GM21526 (cell line): ENCODE data around the gene PCYT1B.
"Not testable (repeated sequence)": the region's sequence is repeated elsewhere in the genome, so short reads cannot be mapped to it uniquely, and the experiment has no call there.

Source experiments
- ATAC-seq: cut with Tn5 transposase; IDR thresholded peaks from one replicate; pipeline ENCODE4 v1.9.1; 2021; ENCODE audit warnings: moderate library complexity; ENCODE audit not compliant: unreplicated experiment, low FRiP score

Gene PCYT1B

GRCh38 chrX:24647257-24648058 lies at the start of gene PCYT1B:
TSS of gene PCYT1B (minus strand) at chrX:24647347. CDS start at chrX:24647105, 242 bp downstream.
- peak; percentile 84 for ATAC-seq

- no peak for ATAC-seq
These were observed 49.1 kb upstream of the PCYT1B start for GRCh38 chrX:24696294-24696693.

GRCh38 chrX:24694825-24695224 lies 47.7 kb upstream of the PCYT1B start:
- no peak for ATAC-seq

DNA sequence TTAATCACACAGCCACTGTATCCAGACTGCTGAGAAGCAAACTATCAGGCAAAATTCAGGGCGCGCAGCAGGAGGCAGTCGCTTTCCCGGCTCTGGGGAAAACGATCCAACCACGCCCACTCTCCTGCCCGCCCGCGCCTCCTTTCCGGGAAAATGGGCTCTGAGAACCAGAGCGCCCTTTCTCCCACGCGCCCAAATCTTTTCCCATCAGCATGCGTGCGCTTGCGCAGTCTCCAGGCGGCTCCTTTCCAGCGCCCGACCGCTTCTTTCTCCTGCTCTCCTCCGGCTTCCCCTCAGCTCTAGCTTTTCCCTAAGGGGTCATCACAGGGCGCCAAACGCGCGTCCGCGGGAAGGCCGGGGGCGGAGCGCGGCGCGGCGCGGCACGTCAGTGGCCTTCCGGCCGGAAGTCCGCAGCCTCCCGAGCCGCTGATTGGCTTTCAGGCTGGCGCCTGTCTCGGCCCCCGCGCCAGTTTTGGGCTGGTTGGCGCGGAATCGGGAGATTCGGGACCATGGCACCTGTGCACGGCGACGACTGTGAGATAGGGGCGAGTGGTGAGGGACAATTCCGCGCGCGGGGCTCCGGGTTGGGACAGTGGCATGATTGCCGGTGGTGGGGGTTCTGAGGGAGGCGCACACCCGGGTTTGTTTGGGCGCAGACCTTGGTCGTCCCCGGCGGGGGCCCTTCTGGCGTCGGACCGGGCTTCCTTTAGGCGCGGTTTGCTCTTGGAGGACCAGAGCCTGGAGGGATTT lies 46.5 kb upstream of the PCYT1B start, which contains the start of gene POLA1:
TSS of gene POLA1 (plus strand) at position 466 of the 750 bp plus-strand sequence. CDS start at position 510, 44 bp downstream.
- ATAC-seq, result peak; percentile 90

DNA sequence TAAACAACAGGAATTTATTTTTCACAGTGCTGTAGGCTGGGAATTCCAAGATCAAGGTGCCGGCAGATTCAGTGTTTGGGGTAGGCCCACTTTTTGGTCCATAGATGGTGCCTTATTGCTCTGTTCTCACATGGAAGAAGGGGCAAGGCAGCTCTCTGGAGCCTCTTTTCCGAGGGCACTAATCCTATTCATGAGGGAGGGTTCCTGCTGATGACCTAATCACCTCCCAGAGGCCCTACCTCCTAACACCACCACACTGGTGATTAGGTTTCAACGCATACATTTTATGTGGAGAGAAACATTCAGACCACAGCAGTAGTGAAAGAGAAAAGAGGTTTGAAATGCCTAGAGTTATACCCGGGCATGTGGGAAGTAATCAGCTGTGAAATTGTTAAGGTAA lies 45.2 kb upstream of the PCYT1B start:
- no peak for ATAC-seq

- ATAC-seq, result no peak
These were observed 36.9 kb upstream of the PCYT1B start for GRCh38 chrX:24684048-24684447.

DNA sequence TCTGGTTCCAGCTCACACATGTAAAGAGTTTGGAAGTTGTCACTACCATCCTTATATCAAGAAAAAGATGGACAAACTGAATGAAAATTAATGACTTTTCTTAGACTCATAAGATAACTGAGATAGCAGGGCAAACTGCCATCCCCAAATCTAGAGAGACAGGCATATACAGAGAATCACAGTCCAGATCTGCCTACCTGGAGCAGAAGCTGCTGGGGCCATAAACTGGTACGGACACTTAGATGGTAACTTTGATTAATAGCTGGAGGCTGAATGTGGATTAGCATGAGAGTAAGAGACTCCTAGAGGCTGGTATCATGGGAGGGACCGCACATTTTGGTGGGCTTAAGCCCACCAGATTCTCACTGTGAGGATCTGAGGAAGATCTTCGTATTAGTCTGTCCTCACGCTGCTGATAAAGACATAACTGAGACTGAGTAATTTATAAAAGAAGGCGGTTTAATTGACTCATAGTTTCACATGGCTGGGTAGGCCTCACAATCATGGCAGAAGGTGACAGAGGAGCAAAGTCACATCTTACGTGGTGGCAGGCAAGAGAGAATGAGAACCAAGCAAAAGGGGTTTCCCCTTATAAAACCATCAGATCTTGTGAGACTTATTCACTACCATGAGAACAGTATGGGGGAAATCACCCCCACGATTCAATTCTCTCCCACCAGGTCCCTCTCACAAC lies 35.7 kb upstream of the PCYT1B start:
- no peak for ATAC-seq

DNA sequence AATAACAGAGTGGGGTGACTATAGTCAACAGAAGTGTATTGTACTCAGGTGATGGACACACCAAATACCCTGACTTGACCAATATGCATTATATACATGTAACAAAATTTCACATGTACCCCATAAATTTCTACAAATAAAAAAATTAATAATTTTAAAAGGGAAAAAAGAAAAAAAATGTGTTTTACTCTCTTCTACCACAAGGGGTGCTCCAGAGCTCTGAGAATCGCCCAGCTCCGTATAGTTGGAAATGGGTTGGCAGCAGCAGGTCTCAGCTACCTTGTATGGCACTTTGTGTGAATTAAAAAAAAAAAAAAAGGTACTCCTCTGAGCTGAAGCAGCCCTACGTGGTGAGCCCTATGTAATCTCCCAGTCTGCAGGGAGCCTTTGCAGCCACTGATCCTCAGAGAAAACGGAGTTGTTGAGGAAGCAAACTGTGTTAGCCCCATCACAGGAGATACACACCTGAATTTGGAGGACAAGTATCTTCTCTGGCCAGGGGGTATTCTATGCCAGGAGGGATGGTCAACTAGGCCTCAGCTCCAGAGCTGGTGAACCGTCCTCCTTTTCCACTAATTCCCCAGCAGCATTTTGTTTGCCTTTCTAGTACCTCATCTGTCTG lies 29.4 kb upstream of the PCYT1B start:
- ATAC-seq, result peak; percentile 69

DNA sequence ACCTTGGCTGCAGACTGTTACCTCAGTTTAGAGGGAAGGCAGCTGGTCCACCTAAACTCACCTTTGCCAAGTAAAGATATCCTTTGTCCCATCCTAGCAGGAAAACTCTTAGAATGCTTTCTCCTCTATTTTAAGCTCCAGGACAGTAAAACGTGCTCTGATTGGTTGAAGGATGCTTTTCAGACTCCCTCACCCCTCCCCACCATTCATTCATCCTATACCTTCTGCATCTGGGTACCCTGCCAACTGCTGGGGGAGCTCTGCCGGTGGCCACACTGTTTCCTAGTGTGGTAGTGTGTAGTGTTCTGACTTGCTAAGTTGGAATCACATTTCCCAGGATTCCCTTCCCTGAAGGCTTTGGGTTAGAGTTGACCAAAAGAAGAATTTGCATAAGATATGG lies 26.3 kb upstream of the PCYT1B start:
- no peak for ATAC-seq

- ATAC-seq, result no peak
These were observed 25.6 kb upstream of the PCYT1B start for GRCh38 chrX:24672701-24673190.

DNA sequence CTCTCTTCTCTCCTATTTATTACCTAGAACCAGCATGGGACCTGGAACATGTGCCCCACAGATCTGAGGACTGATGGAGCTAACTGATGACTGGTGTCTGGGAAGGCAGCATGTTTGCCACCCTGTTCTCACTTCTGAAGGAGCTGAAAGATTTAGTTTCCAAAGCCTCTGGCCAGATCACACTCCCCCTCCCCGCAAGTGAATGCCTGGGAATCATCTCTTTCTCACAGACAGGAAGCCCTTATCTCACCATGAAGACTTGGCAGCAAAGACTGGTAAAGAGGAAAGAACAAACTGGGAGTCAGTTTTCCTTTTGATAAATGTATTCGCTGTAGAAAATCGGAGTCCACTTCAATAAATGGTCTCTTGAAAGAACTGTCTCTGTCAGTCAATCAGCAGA lies 21.0 kb upstream of the PCYT1B start:
- ATAC-seq, result no peak

- ATAC-seq, result no peak
These were observed 15.2 kb upstream of the PCYT1B start for GRCh38 chrX:24662352-24662751.

- no peak for ATAC-seq
These were observed 14.1 kb upstream of the PCYT1B start for GRCh38 chrX:24661292-24661691.

DNA sequence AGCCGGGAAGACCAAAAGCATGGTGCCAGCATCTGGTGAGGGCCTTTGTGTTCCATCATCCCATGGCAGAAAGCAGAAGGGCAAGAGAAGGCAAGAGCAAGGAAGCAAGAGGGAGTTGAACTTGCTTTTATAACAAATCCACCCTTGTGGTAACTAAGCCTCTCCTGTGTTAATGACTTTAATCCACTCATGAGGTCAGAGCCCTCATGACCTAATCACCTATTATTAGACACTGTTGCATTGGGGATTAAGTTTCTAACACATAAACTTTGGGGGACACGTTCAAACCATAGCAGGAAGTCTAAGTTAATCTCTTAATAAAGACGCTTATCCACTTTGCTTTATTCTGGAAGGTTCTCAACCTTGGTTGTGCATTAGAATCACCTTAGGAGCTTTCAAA lies 12.5 kb upstream of the PCYT1B start:
- ATAC-seq, result no peak

- ATAC-seq, result no peak
These were observed 12.0 kb upstream of the PCYT1B start for GRCh38 chrX:24659106-24659505.

DNA sequence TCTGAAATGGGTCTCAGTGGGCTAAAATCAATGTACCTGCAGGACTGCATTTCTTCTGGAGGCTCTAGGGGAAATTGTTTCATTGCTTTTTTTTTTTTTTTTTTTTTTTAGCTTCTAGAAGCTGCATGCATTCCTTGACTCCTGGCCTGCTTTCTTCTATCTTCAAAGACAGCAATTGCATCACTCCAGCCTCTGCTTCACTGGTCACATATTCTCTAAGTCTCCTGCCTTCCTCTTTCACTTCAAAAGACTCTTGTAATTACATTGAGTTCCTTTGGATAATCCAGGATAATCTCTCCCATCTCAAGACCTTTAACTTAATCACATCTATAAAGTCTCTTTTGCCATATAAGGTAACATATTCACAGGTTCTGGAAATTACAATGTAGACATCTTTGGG lies 11.3 kb upstream of the PCYT1B start:
- no peak for ATAC-seq

DNA sequence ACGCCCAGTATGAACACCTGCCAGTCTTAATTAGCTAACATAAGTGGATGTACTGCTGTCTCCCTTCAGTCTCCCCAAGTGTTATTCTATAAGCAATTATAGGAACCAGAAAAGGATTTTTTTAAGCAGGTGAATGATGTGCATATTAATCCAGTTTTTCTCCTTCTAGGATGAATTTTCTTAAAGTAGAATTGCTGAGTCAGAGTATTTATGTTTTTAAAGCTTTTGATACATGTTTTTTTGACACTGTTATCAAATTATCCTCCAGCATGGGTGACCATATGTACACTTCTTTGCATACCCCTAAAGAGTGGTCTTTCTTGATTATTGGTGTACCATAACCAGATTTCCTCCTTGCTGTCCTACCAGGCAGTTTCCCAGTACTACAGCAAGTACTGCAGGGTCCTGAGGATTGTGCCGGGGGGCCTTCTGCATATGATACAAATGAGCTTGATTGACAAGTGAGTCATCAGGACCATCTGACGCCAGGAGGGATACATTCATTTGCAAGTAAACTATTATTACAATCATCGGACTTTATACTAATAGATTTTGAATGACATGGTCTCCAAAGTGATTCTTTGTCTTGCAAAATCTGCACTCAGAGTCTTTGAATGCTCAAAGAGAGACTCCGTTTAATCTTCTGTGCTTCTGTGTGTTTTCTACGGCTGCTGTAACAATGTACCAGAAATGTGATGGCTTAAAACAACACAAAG lies 10.7 kb upstream of the PCYT1B start:
- ATAC-seq, result no peak

DNA sequence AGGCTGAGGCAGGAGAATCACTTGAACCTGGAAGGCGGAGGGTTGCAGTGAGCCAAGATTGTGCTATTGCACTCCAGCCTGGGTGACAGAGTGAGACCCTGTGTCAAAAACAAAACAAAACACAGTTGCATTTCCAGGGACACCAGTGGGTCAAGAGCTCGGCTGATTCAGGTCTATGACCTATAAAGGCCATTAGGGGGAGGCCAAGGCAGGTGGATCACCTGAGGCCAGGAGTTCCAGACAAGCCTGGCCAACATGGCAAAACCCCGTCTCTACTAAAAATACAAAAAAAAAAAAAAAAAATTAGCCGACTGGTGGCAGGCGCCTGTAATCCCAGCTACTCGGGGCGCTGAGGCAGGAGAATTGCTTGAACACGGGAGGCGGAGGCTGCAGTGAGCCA lies 8.5 kb upstream of the PCYT1B start:
- ATAC-seq, result not testable (repeated sequence)

DNA sequence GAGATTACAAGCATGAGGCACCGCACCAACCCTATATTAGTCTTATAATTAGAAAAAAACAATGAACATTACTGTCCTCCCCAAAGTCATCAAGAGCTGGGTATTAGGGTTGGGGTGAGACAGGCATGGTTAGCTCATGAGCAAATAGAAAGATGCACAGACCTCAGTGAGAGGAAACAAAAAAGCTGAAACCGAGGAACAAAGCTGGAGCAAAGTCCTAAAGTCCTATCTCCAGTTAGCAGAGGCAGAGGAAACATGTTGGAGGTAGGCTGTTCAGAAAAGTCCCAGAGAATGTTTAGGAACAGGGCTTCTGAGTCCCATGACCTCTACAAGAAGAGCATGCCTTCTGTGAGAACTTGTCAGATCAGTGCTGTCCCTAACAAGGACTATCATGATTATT lies 4.6 kb upstream of the PCYT1B start:
- ATAC-seq, result no peak

DNA sequence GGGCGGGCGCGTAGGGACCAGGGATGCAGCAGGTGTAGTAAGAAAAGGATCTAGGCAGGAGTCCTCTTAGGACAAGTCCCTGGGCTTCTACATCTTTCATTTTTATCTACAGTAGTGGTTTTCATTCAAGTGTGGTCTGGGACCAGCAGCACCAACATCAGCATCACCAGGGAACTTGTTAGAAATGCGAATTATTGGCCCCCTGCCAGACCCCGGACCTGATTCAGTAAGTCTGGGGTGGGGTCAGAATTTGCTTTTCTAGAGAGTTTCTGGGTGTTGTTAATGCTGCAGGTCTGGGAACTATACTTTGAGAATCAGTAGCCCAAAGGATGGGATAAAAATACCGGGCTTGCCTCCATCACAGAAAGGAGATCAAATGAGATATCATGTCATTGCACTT lies 1.3 kb upstream of the PCYT1B start:
- no peak for ATAC-seq
